HUES6 (cell line): ENCODE measurements around the gene ABLIM3.
"Not testable (repeated sequence)": the region's sequence is repeated elsewhere in the genome, so short reads cannot be mapped to it uniquely, and the experiment has no call there.

Experiments used
- H3K27ac ChIP-seq: 2 replicates; pipeline ENCODE4 v1.7.0; 2013; ENCODE audit warnings: low read depth, mild to moderate bottlenecking, low read length, inconsistent platforms
- H3K27me3 ChIP-seq: 2 replicates; pipeline ENCODE4 v1.6.1; 2013; ENCODE audit warnings: low read length; ENCODE audit not compliant: control insufficient read depth, insufficient read depth
- H3K36me3 ChIP-seq: 2 replicates; pipeline ENCODE4 v1.6.1; 2013; ENCODE audit warnings: low read length; ENCODE audit not compliant: control insufficient read depth, insufficient read depth
- H3K4me1 ChIP-seq: 2 replicates; pipeline ENCODE4 v1.6.1; 2013; ENCODE audit warnings: low read length; ENCODE audit not compliant: control insufficient read depth, insufficient read depth
- H3K4me3 ChIP-seq: 2 replicates; pipeline ENCODE4 v1.5.1; 2013; ENCODE audit warnings: low read depth, low read length
- H3K9ac ChIP-seq: one replicate; pipeline ENCODE4 v1.6.1; 2013; ENCODE audit warnings: mild to moderate bottlenecking, low read length
- H3K9me3 ChIP-seq: 2 replicates; pipeline ENCODE4 v1.6.1; 2013; ENCODE audit warnings: low read depth, low read length; ENCODE audit not compliant: control insufficient read depth, insufficient read depth

Gene ABLIM3

GRCh38 chr5:149172709-149173505 lies 31.6 kb downstream of the ABLIM3 start:
- H3K9me3 ChIP-seq, result no peaks in the 10 kb centered on the region
- no peak overlapping the region for H3K4me3 ChIP-seq
- no peak overlapping the region for H3K9ac ChIP-seq
- no peaks in the 10 kb centered on the region for H3K36me3 ChIP-seq
- no peak overlapping the region for H3K27ac ChIP-seq
- 0 out of 2 replicates have a peak, but pooled peaks cover under 1% of the 10 kb centered on the region for H3K4me1 ChIP-seq
- no peaks in the 10 kb centered on the region for H3K27me3 ChIP-seq

- H3K27me3 ChIP-seq, result no peaks in the 10 kb centered on the region
- H3K4me3 ChIP-seq, result no peak overlapping the region
- no peak overlapping the region for H3K9ac ChIP-seq
- H3K36me3 ChIP-seq, result no peaks in the 10 kb centered on the region
- no peaks in the 10 kb centered on the region for H3K9me3 ChIP-seq
- no peak overlapping the region for H3K27ac ChIP-seq
- H3K4me1 ChIP-seq, result peaks cover 6% of the 10 kb centered on the region; the same call in 1 of the 2 replicates
Measured at GRCh38 chr5:149174847-149175234, 33.5 kb downstream of the ABLIM3 start.

GRCh38 chr5:149175346-149176105 lies 34.2 kb downstream of the ABLIM3 start:
- Histone ChIP-seq H3K4me1 (peaks cover 6% of the 10 kb centered on the region; the same call in 1 of the 2 replicates), H3K27ac (no peak overlapping the region), H3K27me3 (no peaks in the 10 kb centered on the region), H3K36me3 (no peaks in the 10 kb centered on the region), H3K9ac (no peak overlapping the region), H3K9me3 (no peaks in the 10 kb centered on the region), H3K4me3 (no peak overlapping the region)

- H3K4me1 ChIP-seq, result peaks cover 6% of the 10 kb centered on the region; the same call in 1 of the 2 replicates
- no peak overlapping the region for H3K27ac ChIP-seq
- H3K36me3 ChIP-seq, result no peaks in the 10 kb centered on the region
- no peaks in the 10 kb centered on the region for H3K9me3 ChIP-seq
- H3K27me3 ChIP-seq, result no peaks in the 10 kb centered on the region
- H3K9ac ChIP-seq, result no peak overlapping the region
- no peak overlapping the region for H3K4me3 ChIP-seq
Measured at GRCh38 chr5:149177339-149177843, 36.1 kb downstream of the ABLIM3 start.

GRCh38 chr5:149177911-149178565 lies 36.7 kb downstream of the ABLIM3 start:
- H3K27ac ChIP-seq, result no peak overlapping the region
- no peaks in the 10 kb centered on the region for H3K27me3 ChIP-seq
- H3K4me3 ChIP-seq, result no peak overlapping the region
- no peak overlapping the region for H3K9ac ChIP-seq
- peaks cover 6% of the 10 kb centered on the region; the same call in 1 of the 2 replicates for H3K4me1 ChIP-seq
- no peaks in the 10 kb centered on the region for H3K36me3 ChIP-seq
- no peaks in the 10 kb centered on the region for H3K9me3 ChIP-seq

GRCh38 chr5:149181732-149182131 lies 40.4 kb downstream of the ABLIM3 start:
- Histone ChIP-seq H3K9ac (no peak overlapping the region), H3K27ac (no peak overlapping the region), H3K4me1 (peaks cover 6% of the 10 kb centered on the region; the same call in 1 of the 2 replicates), H3K4me3 (no peak overlapping the region), H3K27me3 (no peaks in the 10 kb centered on the region), H3K36me3 (no peaks in the 10 kb centered on the region), H3K9me3 (no peaks in the 10 kb centered on the region)

- no peak overlapping the region for H3K27ac ChIP-seq
- H3K4me1 ChIP-seq, result peaks cover 6% of the 10 kb centered on the region; the same call in 1 of the 2 replicates
- H3K27me3 ChIP-seq, result no peaks in the 10 kb centered on the region
- H3K4me3 ChIP-seq, result no peak overlapping the region
- H3K9me3 ChIP-seq, result no peaks in the 10 kb centered on the region
- H3K9ac ChIP-seq, result no peak overlapping the region
- H3K36me3 ChIP-seq, result no peaks in the 10 kb centered on the region
Measured at GRCh38 chr5:149182241-149182640, 40.9 kb downstream of the ABLIM3 start.

- Histone ChIP-seq H3K9me3 (no peaks in the 10 kb centered on the region), H3K4me1 (no peaks in the 10 kb centered on the region), H3K4me3 (no peak overlapping the region), H3K27ac (no peak overlapping the region), H3K27me3 (no peaks in the 10 kb centered on the region), H3K9ac (no peak overlapping the region), H3K36me3 (no peaks in the 10 kb centered on the region)
Measured at GRCh38 chr5:149185067-149185466, 43.8 kb downstream of the ABLIM3 start.

GRCh38 chr5:149186506-149186905 lies 45.2 kb downstream of the ABLIM3 start:
- Histone ChIP-seq H3K27ac (no peak overlapping the region), H3K36me3 (no peaks in the 10 kb centered on the region), H3K9ac (no peak overlapping the region), H3K4me3 (no peak overlapping the region), H3K9me3 (no peaks in the 10 kb centered on the region), H3K4me1 (no peaks in the 10 kb centered on the region), H3K27me3 (no peaks in the 10 kb centered on the region)

GRCh38 chr5:149187617-149188016 lies 46.3 kb downstream of the ABLIM3 start:
- not testable (repeated sequence) for H3K36me3 ChIP-seq, H3K27ac ChIP-seq, H3K4me1 ChIP-seq, H3K4me3 ChIP-seq, H3K9ac ChIP-seq, H3K9me3 ChIP-seq, H3K27me3 ChIP-seq
